Vagina (tissue), 2 donors: Measurements from ENCODE around the gene CARHSP1. TPM values are rescaled to one million over a fixed set of nuclear protein-coding genes. Genes with fewer than 3 reads are reported as not detected.

ENCODE experiments used
- DNase-seq, 2 donors: peaks; one replicate each; pipeline ENCODE4 v3.0.0-alpha.2; 2017; ENCODE audit errors: extremely low spot score in 2 of 2
- H3K27ac ChIP-seq: fragments of 200-600 bp; sonication (generic); one replicate; pipeline ENCODE4 v1.5.1; 2019
- H3K27me3 ChIP-seq: fragments of 200-600 bp; sonication (generic); one replicate; pipeline ENCODE4 v1.5.1; 2019
- H3K36me3 ChIP-seq, 2 donors: fragments of 200-600 bp; sonication (generic); one replicate each; pipeline ENCODE4 v1.5.1; 2017 to 2019
- H3K4me1 ChIP-seq: fragments of 200-600 bp; sonication (generic); one replicate; pipeline ENCODE4 v1.5.1; 2019
- H3K4me3 ChIP-seq, 2 donors: fragments of 200-600 bp; sonication (generic); 1 replicate in 1 of 2; 2 replicates in 1 of 2; pipeline ENCODE4 v1.5.1; 2016 to 2019
- H3K9me3 ChIP-seq: fragments of 200-600 bp; sonication (generic); one replicate; pipeline ENCODE4 v1.5.1; 2019
- CTCF ChIP-seq, 3 experiments: fragments of 450-650 bp in 2 of 3; fragments of 200-600 bp in 1 of 3; sonication (generic) in 1 of 3; IDR thresholded peaks; one replicate each; pipeline ENCODE4 v1.5.1; 2017 to 2019; ENCODE audit warnings: antibody characterized with exemption in 3 of 3, mild to moderate bottlenecking in 2 of 3, moderate library complexity in 2 of 3
- POLR2A ChIP-seq, 2 donors: fragments of 450-650 bp; IDR thresholded peaks; one replicate each; pipeline ENCODE4 v1.6.1; 2017; ENCODE audit warnings: antibody characterized with exemption in 2 of 2, mild to moderate bottlenecking in 2 of 2, moderate library complexity in 2 of 2
- POLR2AphosphoS5 ChIP-seq, 2 donors: sonication (generic); formaldehyde crosslinking; IDR thresholded peaks; one replicate each; pipeline ENCODE4 v1.9.0; 2017; ENCODE audit warnings: antibody characterized with exemption in 2 of 2, mild to moderate bottlenecking in 2 of 2, low read depth in 1 of 2; ENCODE audit not compliant: insufficient read depth in 1 of 2
- intact Hi-C: fragments of 100-400 bp; cut with DNase I; formaldehyde crosslinking; loops from one replicate; pipeline ENCODE4 v1.15.1; 2023
- total RNA-seq: library from RNA; depleted of rRNA; stranded (reverse); fragments of >200 nt; gene quantifications from one replicate; pipeline ENCODE4 v1.2.3, GENCODE V29; 2016

CARHSP1 gene
- total RNA-seq, 1 donor from 2014 or later, result 125 TPM

DNA sequence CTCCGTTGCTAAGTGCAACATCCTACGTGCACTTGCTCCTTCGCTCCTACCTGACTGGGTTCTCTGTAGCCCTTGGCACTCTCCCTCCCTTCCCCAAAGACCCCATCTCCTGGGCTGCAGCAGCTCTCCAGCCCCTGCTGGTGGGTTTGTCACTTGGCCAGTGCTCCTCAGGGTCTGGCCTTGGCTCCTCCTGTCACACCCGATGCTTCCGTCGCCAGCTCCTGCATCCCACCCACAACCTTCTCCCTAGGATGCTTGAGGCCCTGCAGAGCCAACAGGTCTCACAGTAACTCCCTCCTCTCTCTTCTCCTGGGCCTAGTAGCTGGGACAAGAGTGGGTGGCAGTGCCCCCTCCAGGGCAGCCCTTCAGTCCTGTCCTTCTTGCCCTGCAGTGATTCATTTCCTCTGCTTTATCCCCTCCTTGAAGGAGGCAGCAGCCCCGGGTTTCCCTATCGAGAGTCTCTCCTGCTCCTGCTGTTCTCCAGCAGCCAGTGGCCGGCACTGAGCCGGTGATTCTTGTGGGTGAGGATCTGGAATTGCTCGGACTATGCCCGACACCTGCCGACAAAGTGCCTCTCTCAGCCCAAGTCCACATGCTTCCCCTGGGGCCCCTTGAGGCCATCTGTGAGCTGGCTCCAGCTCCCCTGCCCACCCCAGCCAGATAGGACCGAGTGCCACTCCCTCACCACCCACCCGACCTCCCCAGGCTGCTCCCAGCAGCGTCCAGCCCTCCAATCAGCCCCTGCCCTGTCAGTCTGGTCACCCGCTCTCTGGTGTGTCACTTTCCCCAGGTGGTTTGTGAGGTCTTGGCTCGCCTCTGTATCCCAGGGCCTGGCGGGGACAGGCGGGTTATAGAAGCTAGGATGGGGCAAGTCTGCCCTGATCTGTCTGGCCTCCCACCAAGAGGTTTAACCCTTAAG is 17.1 kb upstream of the CARHSP1 start:
- Histone ChIP-seq H3K4me1 (peaks cover 28% of the 10 kb centered on the region), H3K27ac (no peak overlapping the region), H3K27me3 (no peaks in the 10 kb centered on the region), H3K9me3 (no peaks in the 10 kb centered on the region), H3K36me3 (peaks cover 0 to 3% of the 10 kb centered on the region in 2 donors), H3K4me3 (no peak overlapping the region)
- intact Hi-C loops, result no loop called here
- peak in 1 of 2 donors; percentile 87 for DNase-seq
- TF ChIP-seq CTCF (IDR thresholded peaks at IDR 0.05), result no peak
- TF ChIP-seq POLR2A (IDR thresholded peaks at IDR 0.05), result no peak
- no peak for TF ChIP-seq POLR2AphosphoS5 (IDR thresholded peaks at IDR 0.05; ENCODE audit: insufficient read depth in 1 of 2, low read depth in 1 of 2)

DNA sequence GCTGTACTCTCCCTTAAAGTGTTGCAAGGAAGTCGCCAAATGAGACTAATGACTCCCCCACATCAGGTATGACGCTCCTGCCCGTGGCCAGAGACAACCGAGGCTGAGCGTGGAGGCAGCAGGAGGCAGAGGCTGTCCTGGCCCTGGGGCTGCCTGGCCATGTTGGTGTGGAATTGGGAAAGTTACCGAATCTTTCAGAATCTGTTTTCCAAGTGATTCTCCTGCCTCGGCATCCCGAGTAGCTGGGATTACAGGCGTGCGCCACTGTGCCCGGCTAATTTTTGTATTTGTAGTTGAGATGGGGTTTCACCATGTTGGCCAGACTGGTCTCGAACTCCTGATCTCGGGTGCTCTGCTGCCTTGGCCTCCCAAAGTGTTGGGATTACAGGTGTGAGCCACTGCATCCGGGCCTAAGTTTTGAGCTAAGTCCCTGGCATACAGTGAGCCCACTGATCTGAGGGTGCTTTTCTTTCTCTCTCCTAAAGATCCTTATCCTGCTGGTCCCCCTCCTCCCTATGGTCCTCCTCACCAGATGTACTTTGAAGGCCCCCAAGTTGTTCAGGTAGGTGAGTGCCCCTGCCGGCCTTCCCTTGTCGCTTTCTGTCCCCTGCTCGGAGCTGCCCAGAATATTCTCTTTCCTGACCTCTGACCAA is 14.0 kb upstream of the CARHSP1 start:
- Histone ChIP-seq H3K4me1 (peaks cover 42% of the 10 kb centered on the region), H3K27ac (no peak overlapping the region), H3K27me3 (no peaks in the 10 kb centered on the region), H3K9me3 (no peaks in the 10 kb centered on the region), H3K4me3 (no peak overlapping the region), H3K36me3 (no peaks in the 10 kb centered on the region)
- intact Hi-C loops, result loop anchor here (5.0 kb wide), 1 partner anchor 316 kb away; no protein-coding TSS in a partner anchor
- TF ChIP-seq CTCF (IDR thresholded peaks at IDR 0.05) (no peak), POLR2A (IDR thresholded peaks at IDR 0.05) (no peak), POLR2AphosphoS5 (IDR thresholded peaks at IDR 0.05; ENCODE audit: insufficient read depth in 1 of 2, low read depth in 1 of 2) (no peak)
- no peak for DNase-seq

DNA sequence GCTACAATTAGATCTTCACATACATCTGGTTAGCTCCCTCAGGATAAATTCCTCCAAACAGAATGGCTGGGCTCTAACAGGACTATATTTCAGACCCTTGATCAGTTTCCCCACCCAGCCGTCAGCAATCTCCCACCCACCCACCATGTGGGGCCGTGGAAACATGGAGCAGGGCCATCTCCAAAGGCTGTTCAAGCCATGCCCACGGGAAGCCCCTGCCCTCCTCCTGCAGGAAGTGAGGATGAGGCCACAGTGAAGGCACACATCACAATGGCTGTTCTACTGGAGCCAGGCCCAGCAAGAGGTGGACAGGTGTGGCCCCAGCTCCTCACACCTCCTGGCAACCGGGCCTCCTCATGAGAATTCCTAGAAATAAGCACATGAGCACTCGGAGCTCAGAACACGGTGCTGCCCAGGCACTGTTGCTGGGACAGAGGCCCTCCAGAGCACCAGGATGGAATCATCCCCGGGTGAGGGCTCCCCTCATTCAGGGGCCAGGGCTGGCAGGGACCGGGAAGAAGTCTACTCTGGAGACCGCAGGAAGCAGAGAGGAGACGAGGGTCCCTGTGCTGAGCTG is 13.3 kb upstream of the CARHSP1 start, which contains the start of gene LITAFD:
LITAFD (plus strand) TSS at position 311 of the 577 bp plus-strand sequence. CDS start 2,005 bp downstream, outside the sequence.
- peaks cover 41% of the 10 kb centered on the region for H3K4me1 ChIP-seq

DNA sequence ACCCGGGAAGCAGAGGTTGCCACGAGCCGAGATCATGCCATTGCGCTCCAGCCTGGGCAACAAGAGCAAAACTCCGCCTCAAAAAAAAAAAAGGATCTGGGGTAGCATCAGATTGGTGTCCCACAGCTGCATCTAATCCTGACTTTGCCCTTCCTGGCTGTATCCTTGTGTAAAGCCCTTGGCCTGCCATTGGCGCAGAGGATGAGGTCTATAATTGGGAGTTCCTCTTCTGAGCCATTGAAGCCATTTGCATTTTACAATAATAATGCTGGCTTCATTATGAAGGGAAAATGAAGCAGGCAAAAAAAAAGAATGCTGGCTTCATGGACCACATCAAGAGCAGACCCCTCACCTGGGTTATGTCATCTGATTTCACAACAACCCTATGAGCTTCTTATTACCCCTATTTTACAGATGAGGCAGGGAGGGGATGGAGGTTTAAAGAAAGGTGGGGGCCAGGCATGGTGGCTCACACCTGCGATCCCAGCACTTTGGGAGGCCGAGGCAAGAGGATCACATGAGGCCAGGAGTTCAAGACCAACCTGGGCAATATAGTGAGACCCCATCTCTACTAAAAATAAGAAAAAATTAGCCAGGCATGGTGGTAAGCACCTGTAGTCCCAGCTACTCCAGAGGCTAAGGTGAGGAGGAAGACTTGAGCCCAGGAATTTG is 12.2 kb upstream of the CARHSP1 start:
- DNase-seq, result no peak
- Histone ChIP-seq H3K4me3 (no peak overlapping the region), H3K9me3 (no peaks in the 10 kb centered on the region), H3K36me3 (no peaks in the 10 kb centered on the region), H3K27me3 (no peaks in the 10 kb centered on the region), H3K27ac (no peak overlapping the region), H3K4me1 (peaks cover 30% of the 10 kb centered on the region)
- no peak for TF ChIP-seq POLR2A (IDR thresholded peaks at IDR 0.05)
- TF ChIP-seq POLR2AphosphoS5 (IDR thresholded peaks at IDR 0.05; ENCODE audit: insufficient read depth in 1 of 2, low read depth in 1 of 2), result no peak
- no peak for TF ChIP-seq CTCF (IDR thresholded peaks at IDR 0.05)
- intact Hi-C loops, result loop anchor here (5.0 kb wide), 1 partner anchor 314 kb away; no protein-coding TSS in a partner anchor

More for the DNA sequence above, 13.3 kb upstream of the CARHSP1 start, which contains the start of gene LITAFD:
- no peaks in the 10 kb centered on the region for H3K27me3 ChIP-seq
- intact Hi-C loops, result loop anchor here (5.0 kb wide), 1 partner anchor 315 kb away; no protein-coding TSS in a partner anchor
- no peak within 1 kb of the TSS for H3K4me3 ChIP-seq
- no peaks in the 10 kb centered on the region for H3K36me3 ChIP-seq
- DNase-seq, result no peak
- no peak for TF ChIP-seq POLR2AphosphoS5 (IDR thresholded peaks at IDR 0.05; ENCODE audit: insufficient read depth in 1 of 2, low read depth in 1 of 2)
- TF ChIP-seq CTCF (IDR thresholded peaks at IDR 0.05), result no peak
- TF ChIP-seq POLR2A (IDR thresholded peaks at IDR 0.05), result no peak
- H3K9me3 ChIP-seq, result no peaks in the 10 kb centered on the region
- H3K27ac ChIP-seq, result no peak within 1 kb of the TSS
